ENCODE data around the gene TMEM98. TPM values are rescaled to one million over a fixed set of nuclear protein-coding genes. Genes with fewer than 3 reads are reported as not detected.

The TMEM98 gene
- polyA plus RNA-seq, 2 of the 4 experiments (the other 2 are of a cell fraction), result 46.6 to 61.0 TPM

DNA sequence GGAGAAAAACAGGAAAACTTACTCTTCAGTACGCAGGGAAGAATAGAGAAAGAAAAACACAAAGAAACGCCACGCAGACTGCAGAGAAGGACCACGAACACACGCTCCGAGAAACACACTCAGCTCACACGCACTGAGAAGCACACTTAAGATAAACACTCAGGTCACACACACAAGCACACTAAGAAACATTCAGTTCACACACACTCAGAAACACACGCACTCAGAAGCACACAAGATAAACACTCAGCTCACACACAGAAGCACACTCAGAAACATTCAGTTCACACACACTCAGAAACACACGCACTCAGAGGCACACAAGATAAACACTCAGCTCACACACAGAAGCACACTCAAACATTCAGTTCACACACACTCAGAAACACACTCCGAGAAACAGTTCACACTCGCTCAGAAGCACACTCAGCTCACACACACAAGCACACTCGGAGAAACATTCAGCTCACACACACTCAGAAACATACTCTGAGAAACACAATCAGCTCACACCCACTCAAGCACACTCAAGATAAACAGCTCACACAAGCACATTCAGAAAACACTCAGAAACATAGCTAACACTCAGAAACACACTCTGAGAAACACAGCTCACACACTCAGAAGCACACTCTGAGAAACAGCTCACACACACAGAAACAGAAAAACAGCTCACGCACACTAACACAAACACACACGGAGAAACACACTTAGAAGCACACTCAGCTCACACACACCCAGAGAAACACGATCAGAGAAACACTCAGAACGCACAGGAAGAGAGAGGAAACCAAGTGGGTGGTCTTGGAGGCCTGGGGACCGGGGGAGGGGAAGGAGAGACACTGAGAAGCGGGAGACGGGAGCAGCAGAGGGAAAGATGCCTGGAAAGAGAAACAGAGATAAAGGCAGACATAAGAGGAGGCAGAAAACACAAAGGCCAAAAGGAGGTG is 908 bp downstream of the TMEM98 start (continued):
- TF ChIP-seq E2F6 (IDR thresholded peaks at IDR 0.05; ENCODE audit: borderline replicate concordance, low read depth) (no peak), RARB (CRISPR knock-in tag; IDR thresholded peaks at IDR 0.05) (no peak)

GRCh38 chr17:32929588-32929987 is 1.6 kb downstream of the TMEM98 start:
- no peak for TF ChIP-seq RAD21 (conservative IDR thresholded peaks at IDR 0.05 in 1 of 2, IDR thresholded peaks at IDR 0.05 in 1 of 2)
- no peak for TF ChIP-seq HOXA7 (CRISPR knock-in tag; IDR thresholded peaks at IDR 0.05)
- no peak for TF ChIP-seq PHF8 (IDR thresholded peaks at IDR 0.05; ENCODE audit: borderline replicate concordance, low read depth)
- no peak for TF ChIP-seq GATA3 (IDR thresholded peaks at IDR 0.05; ENCODE audit: borderline replicate concordance)
- no peak for TF ChIP-seq JUNB (IDR thresholded peaks at IDR 0.05)
- TF ChIP-seq, protein P1, sequence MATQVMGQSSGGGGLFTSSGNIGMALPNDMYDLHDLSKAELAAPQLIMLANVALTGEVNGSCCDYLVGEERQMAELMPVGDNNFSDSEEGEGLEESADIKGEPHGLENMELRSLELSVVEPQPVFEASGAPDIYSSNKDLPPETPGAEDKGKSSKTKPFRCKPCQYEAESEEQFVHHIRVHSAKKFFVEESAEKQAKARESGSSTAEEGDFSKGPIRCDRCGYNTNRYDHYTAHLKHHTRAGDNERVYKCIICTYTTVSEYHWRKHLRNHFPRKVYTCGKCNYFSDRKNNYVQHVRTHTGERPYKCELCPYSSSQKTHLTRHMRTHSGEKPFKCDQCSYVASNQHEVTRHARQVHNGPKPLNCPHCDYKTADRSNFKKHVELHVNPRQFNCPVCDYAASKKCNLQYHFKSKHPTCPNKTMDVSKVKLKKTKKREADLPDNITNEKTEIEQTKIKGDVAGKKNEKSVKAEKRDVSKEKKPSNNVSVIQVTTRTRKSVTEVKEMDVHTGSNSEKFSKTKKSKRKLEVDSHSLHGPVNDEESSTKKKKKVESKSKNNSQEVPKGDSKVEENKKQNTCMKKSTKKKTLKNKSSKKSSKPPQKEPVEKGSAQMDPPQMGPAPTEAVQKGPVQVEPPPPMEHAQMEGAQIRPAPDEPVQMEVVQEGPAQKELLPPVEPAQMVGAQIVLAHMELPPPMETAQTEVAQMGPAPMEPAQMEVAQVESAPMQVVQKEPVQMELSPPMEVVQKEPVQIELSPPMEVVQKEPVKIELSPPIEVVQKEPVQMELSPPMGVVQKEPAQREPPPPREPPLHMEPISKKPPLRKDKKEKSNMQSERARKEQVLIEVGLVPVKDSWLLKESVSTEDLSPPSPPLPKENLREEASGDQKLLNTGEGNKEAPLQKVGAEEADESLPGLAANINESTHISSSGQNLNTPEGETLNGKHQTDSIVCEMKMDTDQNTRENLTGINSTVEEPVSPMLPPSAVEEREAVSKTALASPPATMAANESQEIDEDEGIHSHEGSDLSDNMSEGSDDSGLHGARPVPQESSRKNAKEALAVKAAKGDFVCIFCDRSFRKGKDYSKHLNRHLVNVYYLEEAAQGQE (IDR thresholded peaks at IDR 0.05), result no peak
- no peak for TF ChIP-seq POLR2A (IDR thresholded peaks at IDR 0.05; ENCODE audit: low read length)
- DNase-seq (ENCODE audit: low read depth in 1 of 2, low spot score in 1 of 2) (no peak), FAIRE-seq (no peak), ATAC-seq (no peak)
- WGBS (ENCODE audit: missing lambda C conversion rate), result 65% methylated on average over 2 of the region's 2 CpGs
- no peak overlapping the region for H3K4me2 ChIP-seq
- peaks cover 9% of the 10 kb centered on the region for H3K4me1 ChIP-seq
- no peaks in the 10 kb centered on the region for H3K9me3 ChIP-seq
- H3K4me3 ChIP-seq, result no peak overlapping the region
- CTCF ChIA-PET, result interaction anchor here (0.9 to 2.3 kb wide), 5 partner anchors 10 to 146 kb away, joined by 3 to 20 read pairs (median 4); no protein-coding TSS in a partner anchor
- POLR2A ChIA-PET, result no interaction called here
- no peak overlapping the region for H3K27ac ChIP-seq

DNA sequence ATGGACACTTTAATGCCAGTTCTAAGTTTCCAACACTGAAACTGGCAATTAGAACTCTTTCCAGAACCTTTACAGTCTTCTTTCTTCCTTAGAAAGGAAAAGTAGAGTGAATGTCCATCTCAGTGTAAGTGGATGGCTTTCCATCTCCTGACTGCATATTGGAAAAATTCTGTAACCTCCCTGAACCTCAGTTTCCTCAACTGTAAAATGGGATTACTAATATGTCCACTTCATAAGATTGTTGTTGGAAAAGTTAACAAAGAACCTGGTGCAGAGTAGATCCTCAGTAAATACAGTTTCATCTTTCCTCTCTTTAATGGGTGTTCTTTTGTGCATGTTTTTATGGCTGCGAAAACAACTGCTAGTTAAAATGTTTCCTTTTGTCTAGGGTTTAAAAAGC is 2.6 kb downstream of the TMEM98 start:
- FAIRE-seq (no peak), DNase-seq (ENCODE audit: low read depth in 1 of 2, low spot score in 1 of 2) (no peak), ATAC-seq (no peak)
- H3K4me1 ChIP-seq, result peaks cover 9% of the 10 kb centered on the region
- H3K4me2 ChIP-seq, result no peak overlapping the region
- no peak overlapping the region for H3K4me3 ChIP-seq
- POLR2A ChIA-PET, result no interaction called here
- TF ChIP-seq ZSCAN20 (CRISPR knock-in tag; IDR thresholded peaks at IDR 0.05) (no peak), RFX5 (IDR thresholded peaks at IDR 0.05) (no peak), NPAS2 (CRISPR knock-in tag; IDR thresholded peaks at IDR 0.05; ENCODE audit: borderline replicate concordance) (no peak), ZNF302 (CRISPR knock-in tag; IDR thresholded peaks at IDR 0.05) (no peak), EHMT2 (IDR thresholded peaks at IDR 0.05; ENCODE audit: low read depth) (no peak)
- TF ChIP-seq, protein P2, sequence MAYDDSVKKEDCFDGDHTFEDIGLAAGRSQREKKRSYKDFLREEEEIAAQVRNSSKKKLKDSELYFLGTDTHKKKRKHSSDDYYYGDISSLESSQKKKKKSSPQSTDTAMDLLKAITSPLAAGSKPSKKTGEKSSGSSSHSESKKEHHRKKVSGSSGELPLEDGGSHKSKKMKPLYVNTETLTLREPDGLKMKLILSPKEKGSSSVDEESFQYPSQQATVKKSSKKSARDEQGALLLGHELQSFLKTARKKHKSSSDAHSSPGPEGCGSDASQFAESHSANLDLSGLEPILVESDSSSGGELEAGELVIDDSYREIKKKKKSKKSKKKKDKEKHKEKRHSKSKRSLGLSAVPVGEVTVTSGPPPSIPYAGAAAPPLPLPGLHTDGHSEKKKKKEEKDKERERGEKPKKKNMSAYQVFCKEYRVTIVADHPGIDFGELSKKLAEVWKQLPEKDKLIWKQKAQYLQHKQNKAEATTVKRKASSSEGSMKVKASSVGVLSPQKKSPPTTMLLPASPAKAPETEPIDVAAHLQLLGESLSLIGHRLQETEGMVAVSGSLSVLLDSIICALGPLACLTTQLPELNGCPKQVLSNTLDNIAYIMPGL (CRISPR knock-in tag; IDR thresholded peaks at IDR 0.05; ENCODE audit: borderline replicate concordance), result no peak
- TF ChIP-seq, protein P3, sequence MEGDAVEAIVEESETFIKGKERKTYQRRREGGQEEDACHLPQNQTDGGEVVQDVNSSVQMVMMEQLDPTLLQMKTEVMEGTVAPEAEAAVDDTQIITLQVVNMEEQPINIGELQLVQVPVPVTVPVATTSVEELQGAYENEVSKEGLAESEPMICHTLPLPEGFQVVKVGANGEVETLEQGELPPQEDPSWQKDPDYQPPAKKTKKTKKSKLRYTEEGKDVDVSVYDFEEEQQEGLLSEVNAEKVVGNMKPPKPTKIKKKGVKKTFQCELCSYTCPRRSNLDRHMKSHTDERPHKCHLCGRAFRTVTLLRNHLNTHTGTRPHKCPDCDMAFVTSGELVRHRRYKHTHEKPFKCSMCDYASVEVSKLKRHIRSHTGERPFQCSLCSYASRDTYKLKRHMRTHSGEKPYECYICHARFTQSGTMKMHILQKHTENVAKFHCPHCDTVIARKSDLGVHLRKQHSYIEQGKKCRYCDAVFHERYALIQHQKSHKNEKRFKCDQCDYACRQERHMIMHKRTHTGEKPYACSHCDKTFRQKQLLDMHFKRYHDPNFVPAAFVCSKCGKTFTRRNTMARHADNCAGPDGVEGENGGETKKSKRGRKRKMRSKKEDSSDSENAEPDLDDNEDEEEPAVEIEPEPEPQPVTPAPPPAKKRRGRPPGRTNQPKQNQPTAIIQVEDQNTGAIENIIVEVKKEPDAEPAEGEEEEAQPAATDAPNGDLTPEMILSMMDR (IDR thresholded peaks at IDR 0.05), result no peak
- CTCF ChIA-PET, result interaction anchor here (0.8 to 1.4 kb wide), 3 partner anchors 11 to 67 kb away, joined by 3 to 5 read pairs (median 4); no protein-coding TSS in a partner anchor
- WGBS (ENCODE audit: missing lambda C conversion rate), result 97% methylated on average over 1 of the region's 1 CpG
- no peak overlapping the region for H3K27ac ChIP-seq
- no peaks in the 10 kb centered on the region for H3K9me3 ChIP-seq

Measured in A549 (cell line).